ENCODE data around the gene FOXO6.
A peak's percentile ranks its signal among the peaks of the same experiment; 100 is the strongest.

The FOXO6 gene

DNA sequence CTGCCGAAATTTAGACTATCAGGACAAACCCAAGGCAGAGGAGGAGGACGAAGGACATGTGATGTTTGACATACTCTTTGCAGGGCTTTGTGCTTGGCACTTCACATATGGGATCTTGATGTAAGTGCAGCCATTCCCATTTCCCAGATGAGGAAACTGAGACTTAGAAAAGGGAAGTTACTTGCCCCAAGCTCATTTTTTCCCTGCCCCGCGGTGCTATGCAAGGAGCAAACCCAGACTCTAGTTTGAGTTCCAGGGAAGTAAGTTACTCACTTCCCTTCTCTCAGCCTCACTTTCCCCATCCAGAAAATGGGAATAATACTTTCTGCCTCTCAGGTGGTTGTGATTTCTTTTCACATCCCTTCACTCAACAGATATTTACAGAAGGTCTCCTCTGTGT, 4.5 kb upstream of the FOXO6 start:
- Histone ChIP-seq H3K9ac (ENCODE audit: low read length) (no peak overlapping the region), H3K36me3 (ENCODE audit: insufficient read depth, low read length) (no peaks in the 10 kb centered on the region), H3K4me1 (ENCODE audit: insufficient read depth, low read length) (peaks cover 33% of the 10 kb centered on the region), H3K27ac (ENCODE audit: low read depth, low read length) (no peak overlapping the region), H3K9me3 (ENCODE audit: low read length) (no peaks in the 10 kb centered on the region), H3K4me3 (ENCODE audit: low read depth in 1 of 2, low read length in 2 of 2) (no peak overlapping the region), H3K27me3 (ENCODE audit: control insufficient read depth in 1 of 2, insufficient read depth in 2 of 2, low read length in 2 of 2) (no peaks in the 10 kb centered on the region)

DNA sequence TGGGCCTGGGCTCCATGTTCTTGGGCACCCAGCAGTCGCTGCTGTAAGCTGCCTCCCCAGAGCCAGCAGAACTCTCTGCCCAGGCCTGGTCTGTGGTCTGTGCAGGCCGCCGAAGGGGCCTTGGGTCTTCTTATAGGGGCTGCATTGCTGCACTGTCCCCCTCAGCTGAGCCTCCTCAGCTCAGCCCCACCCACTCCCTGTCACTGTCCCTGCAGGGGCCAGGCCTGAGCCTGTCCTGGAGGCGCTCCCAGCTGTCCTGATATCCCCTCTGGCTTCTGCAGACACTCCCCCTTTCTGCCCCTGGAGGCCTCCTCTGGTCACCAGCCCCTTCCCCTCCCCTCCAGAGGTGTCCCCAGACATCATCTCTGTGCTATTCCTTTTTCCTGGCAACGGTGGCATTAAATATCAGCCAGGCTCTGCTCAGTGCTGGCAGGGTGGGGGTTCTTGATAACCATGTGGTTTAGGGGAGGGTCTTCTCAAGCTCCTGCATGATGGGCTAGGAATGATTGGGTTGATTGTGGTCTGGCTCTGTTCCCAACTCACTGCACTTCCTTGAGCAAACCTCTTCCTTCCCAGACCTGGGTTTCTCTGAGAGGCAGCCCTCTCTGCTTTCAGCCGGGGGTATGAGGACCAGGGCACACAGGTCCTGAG, 3.7 kb upstream of the FOXO6 start:
- Histone ChIP-seq H3K4me3 (ENCODE audit: low read depth in 1 of 2, low read length in 2 of 2) (no peak overlapping the region), H3K27ac (ENCODE audit: low read depth, low read length) (no peak overlapping the region), H3K36me3 (ENCODE audit: insufficient read depth, low read length) (no peaks in the 10 kb centered on the region), H3K9ac (ENCODE audit: low read length) (no peak overlapping the region), H3K4me1 (ENCODE audit: insufficient read depth, low read length) (peaks cover 39% of the 10 kb centered on the region), H3K9me3 (ENCODE audit: low read length) (no peaks in the 10 kb centered on the region), H3K27me3 (ENCODE audit: control insufficient read depth in 1 of 2, insufficient read depth in 2 of 2, low read length in 2 of 2) (peaks cover 0 to 4% of the 10 kb centered on the region in 2 donors)

DNA sequence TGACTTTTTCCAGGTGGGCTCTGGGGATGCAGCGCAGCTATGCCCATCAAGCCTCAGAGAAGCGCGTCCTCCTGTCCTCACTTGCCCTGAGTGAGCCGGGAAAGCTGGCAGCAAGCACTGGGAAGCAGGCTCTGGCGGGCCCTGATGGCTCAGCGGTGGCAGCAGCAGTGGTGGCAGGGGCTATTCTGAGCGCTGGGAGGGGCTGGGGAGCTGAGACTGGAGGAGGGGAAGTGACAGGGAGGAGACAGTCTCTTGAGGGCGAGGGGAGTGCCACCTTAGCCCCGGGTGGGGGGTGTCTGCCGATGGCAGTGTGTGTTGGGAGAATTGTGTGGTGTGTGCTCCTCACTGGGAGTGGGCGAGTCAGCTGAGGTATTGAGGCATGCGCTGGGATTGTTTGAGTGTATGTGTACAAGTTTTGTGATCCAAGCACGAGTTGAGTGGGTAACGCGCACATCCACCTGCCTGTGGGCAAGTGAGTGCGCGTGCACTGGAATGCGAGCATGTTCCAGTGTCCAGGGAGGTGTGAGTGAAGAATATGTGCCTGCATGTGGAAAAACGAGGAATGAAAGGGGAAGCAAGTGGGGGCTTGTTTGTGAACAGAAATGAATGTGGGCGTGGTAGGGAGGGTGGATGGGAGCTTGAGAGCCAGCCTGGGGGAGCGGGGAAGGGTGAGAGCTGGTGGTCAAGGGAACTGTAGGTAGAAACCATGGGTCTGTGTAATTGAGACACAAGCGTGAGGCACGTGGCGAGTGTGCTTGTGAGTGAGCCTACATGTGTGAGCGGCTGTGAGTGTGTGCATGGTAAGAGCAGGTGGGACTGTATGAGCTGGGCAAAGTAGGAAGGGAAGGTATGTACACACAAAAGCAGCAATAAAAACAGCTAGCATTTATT, 2.9 kb upstream of the FOXO6 start:
- no peak overlapping the region for H3K27ac ChIP-seq (ENCODE audit: low read depth, low read length)
- no peak overlapping the region for H3K9ac ChIP-seq (ENCODE audit: low read length)
- H3K9me3 ChIP-seq (ENCODE audit: low read length): no peaks in the 10 kb centered on the region
- peaks cover 47% of the 10 kb centered on the region for H3K4me1 ChIP-seq (ENCODE audit: insufficient read depth, low read length)
- no peak overlapping the region for H3K4me3 ChIP-seq (ENCODE audit: low read depth in 1 of 2, low read length in 2 of 2)
- peaks cover 0 to 5% of the 10 kb centered on the region in 2 donors for H3K27me3 ChIP-seq (ENCODE audit: control insufficient read depth in 1 of 2, insufficient read depth in 2 of 2, low read length in 2 of 2)
- H3K36me3 ChIP-seq (ENCODE audit: insufficient read depth, low read length): no peaks in the 10 kb centered on the region

DNA sequence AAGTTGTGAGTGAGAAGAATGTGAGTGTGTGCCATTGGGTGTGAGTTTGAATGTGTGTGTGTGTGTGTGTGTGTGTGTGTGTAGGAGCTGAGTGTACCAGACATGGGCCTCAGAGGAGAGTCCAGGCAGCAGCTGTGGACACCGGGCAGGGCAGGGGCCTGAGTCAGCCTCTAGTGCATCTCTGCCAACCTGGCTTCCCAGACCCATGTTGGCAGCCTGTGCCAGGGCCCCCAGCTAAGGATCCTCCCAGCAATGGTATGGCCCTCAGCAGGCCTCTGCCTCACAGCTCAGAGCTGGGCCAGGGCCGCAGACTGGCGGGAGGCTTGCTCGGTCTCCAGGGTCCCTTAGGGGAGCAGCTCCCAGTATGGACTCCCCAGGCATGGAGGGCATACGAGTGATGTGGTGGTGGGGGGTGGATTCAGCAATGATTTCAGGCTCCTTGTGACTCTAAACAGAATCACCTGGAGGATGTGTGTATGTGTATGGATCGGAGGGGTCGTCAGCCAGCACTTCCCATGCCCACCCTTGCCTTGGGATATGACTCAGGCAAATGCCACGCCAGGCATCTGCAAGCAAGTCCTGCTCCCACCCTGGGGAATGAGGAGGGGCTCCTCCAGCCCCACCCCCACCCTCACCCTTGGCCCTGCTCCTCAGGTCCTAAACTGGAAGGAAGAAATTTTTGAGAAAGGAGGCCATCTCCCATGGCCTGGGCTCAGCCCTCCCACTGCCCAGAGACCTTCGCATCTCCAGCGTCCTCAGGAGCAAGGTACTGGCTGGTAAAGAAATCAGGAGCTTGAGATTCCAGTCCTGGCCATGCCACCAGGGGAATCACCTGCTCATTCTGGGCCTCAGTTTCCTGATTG, 1.8 kb upstream of the FOXO6 start:
- peak overlapping the region; percentile 36 for H3K27ac ChIP-seq (ENCODE audit: low read depth, low read length)
- no peaks in the 10 kb centered on the region for H3K36me3 ChIP-seq (ENCODE audit: insufficient read depth, low read length)
- no peak overlapping the region for H3K9ac ChIP-seq (ENCODE audit: low read length)
- no peaks in the 10 kb centered on the region for H3K9me3 ChIP-seq (ENCODE audit: low read length)
- no peak overlapping the region for H3K4me3 ChIP-seq (ENCODE audit: low read depth in 1 of 2, low read length in 2 of 2)
- H3K4me1 ChIP-seq (ENCODE audit: insufficient read depth, low read length): peaks cover 51% of the 10 kb centered on the region
- H3K27me3 ChIP-seq (ENCODE audit: control insufficient read depth in 1 of 2, insufficient read depth in 2 of 2, low read length in 2 of 2): peaks cover 0 to 5% of the 10 kb centered on the region in 2 donors

DNA sequence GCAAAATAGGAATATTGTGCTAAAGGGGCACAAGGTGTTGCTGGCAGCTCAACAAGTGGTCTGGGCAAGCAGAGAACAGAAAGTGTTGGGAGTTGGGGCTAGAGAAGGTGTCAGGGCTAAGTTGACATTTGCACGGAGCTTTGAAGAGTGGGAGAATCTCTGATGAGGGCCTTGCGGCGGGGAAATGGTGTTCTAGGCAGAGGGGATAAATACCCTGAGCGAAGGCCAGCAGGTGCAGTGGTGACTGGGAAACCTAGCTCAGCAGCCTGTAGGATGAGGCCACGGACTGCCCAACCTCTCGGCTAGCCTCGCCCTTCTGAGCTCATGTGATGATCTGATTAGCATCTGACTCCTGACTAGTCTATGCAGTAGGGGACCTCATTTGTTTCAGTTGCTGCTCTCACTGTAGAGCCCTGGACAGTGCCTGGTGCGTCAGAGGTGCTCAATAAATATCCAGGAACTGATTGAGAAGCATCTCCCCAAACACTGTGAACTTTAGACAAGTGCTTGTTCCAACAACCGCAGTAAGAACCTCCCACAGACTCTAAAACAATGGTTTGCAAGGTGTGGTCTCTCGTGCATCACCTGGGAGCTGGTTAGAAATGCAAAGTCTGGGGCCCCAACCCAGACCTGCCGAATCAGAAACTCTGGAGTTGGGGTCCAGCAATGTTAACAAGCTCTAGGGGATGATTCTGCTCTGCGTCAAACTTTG, 1.0 kb upstream of the FOXO6 start:
- Histone ChIP-seq H3K36me3 (ENCODE audit: insufficient read depth, low read length) (no peaks in the 10 kb centered on the region), H3K27me3 (ENCODE audit: control insufficient read depth in 1 of 2, insufficient read depth in 2 of 2, low read length in 2 of 2) (peaks cover 0 to 5% of the 10 kb centered on the region in 2 donors), H3K9me3 (ENCODE audit: low read length) (no peaks in the 10 kb centered on the region), H3K4me1 (ENCODE audit: insufficient read depth, low read length) (peaks cover 56% of the 10 kb centered on the region), H3K27ac (ENCODE audit: low read depth, low read length) (peak overlapping the region; percentile 36), H3K9ac (ENCODE audit: low read length) (no peak overlapping the region), H3K4me3 (ENCODE audit: low read depth in 1 of 2, low read length in 2 of 2) (peak overlapping the region in 1 of 2 donors; percentile 26)

DNA sequence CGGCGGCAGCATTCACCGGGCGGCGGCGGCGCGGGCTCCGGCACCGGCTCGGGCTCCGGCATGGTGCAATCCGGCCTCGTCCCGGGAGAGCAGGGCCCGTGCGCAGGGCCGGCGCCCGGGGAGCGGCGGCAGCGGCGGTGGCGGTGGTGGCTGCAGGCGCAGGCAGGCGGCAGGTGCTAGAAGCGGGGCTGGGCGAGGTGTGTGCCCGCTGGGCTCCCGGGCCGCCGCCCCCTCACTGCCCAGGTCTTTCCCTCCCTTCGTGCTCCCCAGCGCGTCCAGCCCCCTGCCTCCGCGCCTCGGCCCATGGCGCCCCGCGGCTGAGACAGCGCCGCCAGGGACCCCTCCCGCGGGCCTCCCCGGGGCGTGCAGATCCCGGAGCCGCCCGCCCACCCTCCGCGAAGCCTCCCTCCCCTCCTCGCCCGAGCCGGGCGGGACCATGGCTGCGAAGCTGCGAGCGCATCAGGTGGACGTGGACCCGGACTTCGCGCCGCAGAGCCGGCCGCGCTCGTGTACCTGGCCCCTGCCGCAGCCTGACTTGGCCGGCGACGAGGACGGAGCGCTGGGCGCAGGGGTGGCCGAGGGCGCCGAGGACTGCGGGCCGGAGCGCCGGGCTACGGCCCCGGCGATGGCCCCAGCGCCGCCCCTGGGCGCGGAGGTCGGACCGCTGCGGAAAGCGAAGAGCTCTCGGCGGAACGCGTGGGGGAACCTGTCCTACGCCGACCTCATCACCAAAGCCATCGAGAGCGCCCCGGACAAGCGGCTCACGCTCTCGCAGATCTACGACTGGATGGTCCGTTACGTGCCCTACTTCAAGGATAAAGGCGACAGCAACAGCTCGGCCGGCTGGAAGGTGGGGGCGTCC, 492 bp downstream of the FOXO6 start:
- Histone ChIP-seq H3K27ac (ENCODE audit: low read depth, low read length) (peak overlapping the region; percentile 8), H3K4me1 (ENCODE audit: insufficient read depth, low read length) (peaks cover 65% of the 10 kb centered on the region), H3K4me3 (ENCODE audit: low read depth in 1 of 2, low read length in 2 of 2) (peak overlapping the region; percentile 47 to 59), H3K27me3 (ENCODE audit: control insufficient read depth in 1 of 2, insufficient read depth in 2 of 2, low read length in 2 of 2) (peaks cover 0 to 5% of the 10 kb centered on the region in 2 donors), H3K9ac (ENCODE audit: low read length) (no peak overlapping the region), H3K36me3 (ENCODE audit: insufficient read depth, low read length) (no peaks in the 10 kb centered on the region), H3K9me3 (ENCODE audit: low read length) (no peaks in the 10 kb centered on the region)

DNA sequence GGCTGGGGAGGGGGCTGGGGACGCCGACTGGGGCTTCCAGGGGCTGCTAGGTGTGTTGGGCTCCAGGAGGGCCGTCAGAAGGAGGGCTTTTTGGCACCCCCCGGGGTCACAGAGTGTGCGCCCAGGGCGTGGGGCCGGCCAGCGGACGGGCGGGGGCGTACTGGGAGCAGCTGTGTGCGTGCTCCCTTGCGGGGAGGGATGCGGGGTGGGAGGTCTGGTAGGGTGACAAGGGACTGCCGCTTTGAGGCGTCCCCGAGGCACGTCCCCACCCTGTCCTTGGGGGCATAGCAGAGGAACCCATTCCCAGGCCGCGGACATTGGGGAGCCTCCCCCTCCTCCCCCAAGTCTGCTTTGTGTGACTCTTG, 1.1 kb downstream of the FOXO6 start:
- peak overlapping the region; percentile 47 to 59 for H3K4me3 ChIP-seq (ENCODE audit: low read depth in 1 of 2, low read length in 2 of 2)
- peaks cover 0 to 5% of the 10 kb centered on the region in 2 donors for H3K27me3 ChIP-seq (ENCODE audit: control insufficient read depth in 1 of 2, insufficient read depth in 2 of 2, low read length in 2 of 2)
- no peaks in the 10 kb centered on the region for H3K36me3 ChIP-seq (ENCODE audit: insufficient read depth, low read length)
- no peak overlapping the region for H3K9ac ChIP-seq (ENCODE audit: low read length)
- peak overlapping the region; percentile 8 for H3K27ac ChIP-seq (ENCODE audit: low read depth, low read length)
- H3K4me1 ChIP-seq (ENCODE audit: insufficient read depth, low read length): peaks cover 65% of the 10 kb centered on the region
- H3K9me3 ChIP-seq (ENCODE audit: low read length): no peaks in the 10 kb centered on the region

DNA sequence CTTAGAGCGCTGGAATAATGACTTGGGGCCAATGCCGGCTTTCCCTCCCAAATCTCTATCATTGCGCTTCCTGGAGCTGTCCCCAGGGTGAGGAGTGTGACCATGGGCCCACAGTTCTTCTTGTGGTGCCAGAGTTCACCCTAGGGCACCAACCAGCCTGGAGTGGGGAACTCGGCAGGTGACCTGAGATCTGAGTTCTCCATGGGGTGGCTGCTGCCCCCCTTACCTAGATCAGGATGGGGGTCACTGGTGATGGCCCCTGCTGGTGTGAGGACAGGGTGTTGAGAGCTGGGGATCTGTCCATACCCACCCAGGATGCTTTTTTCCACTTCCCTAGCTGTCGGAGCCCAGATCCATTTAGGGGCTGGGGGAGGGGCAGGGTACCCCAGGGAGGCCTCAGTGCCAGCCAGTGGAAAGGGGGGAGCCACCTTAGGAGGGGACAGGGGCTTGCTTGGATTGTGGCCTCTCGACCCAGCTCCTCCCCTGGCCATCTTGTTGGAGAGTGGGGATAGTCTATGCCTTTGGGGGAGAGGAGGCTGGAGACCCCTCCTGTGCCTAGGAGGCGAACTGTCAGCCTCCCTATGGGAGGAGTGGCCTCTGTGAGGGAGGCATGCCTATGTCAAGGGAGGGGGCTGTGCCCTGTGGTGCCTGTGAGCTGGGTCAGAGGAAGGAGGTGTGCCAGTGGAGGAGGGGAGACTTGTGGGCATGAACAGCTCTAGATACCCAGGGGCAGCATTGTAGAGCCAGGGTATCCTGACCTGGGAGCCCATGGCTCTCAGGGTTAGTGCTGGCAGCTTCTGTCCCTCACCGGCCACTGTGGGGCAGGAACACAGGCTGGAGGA, 1.7 kb downstream of the FOXO6 start:
- H3K36me3 ChIP-seq (ENCODE audit: insufficient read depth, low read length): no peaks in the 10 kb centered on the region
- no peaks in the 10 kb centered on the region for H3K9me3 ChIP-seq (ENCODE audit: low read length)
- peaks cover 0 to 5% of the 10 kb centered on the region in 2 donors for H3K27me3 ChIP-seq (ENCODE audit: control insufficient read depth in 1 of 2, insufficient read depth in 2 of 2, low read length in 2 of 2)
- H3K4me3 ChIP-seq (ENCODE audit: low read depth in 1 of 2, low read length in 2 of 2): peak overlapping the region in 1 of 2 donors; percentile 47
- H3K4me1 ChIP-seq (ENCODE audit: insufficient read depth, low read length): peaks cover 60% of the 10 kb centered on the region
- H3K27ac ChIP-seq (ENCODE audit: low read depth, low read length): no peak overlapping the region
- no peak overlapping the region for H3K9ac ChIP-seq (ENCODE audit: low read length)

DNA sequence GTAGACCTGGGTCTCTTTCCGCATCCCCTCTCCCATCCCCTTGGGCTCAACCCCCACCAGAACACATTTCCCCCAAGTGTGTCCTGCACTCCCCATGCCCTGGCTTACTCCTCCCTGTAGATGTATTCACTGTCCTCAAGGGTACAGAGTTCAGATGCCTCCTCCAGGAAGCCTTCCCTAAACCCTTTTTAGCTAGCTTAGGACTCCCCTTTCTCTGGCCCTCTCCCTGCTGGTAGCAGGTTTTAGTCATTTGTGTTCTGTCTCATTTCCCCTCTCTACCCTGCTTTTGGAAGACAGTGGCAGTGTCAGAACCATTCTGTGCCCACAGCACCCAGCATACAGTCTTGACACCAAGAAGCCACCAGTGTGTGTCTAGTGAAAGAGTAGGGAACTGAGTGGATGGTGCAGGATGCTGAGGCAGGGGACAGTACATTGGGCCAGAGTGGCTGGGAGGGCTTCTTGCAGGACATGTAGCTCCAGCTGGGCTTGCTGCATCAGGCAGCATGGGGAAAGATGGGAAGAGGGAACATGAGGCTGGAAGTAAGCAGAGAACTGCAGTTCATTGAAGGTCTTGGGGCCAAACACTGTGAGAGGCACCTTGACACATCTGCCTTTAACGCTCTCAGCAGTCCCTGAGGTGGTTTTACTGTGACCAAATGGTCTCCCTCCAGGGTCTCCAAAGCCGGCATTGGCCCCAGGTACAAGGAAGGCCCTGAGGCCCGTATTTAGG, 2.5 kb downstream of the FOXO6 start:
- Histone ChIP-seq H3K9ac (ENCODE audit: low read length) (peak overlapping the region; percentile 4), H3K4me3 (ENCODE audit: low read depth in 1 of 2, low read length in 2 of 2) (no peak overlapping the region)

More for the DNA sequence above, 2.5 kb downstream of the FOXO6 start:
- Histone ChIP-seq H3K9me3 (ENCODE audit: low read length) (no peaks in the 10 kb centered on the region), H3K27ac (ENCODE audit: low read depth, low read length) (no peak overlapping the region), H3K36me3 (ENCODE audit: insufficient read depth, low read length) (no peaks in the 10 kb centered on the region), H3K27me3 (ENCODE audit: control insufficient read depth in 1 of 2, insufficient read depth in 2 of 2, low read length in 2 of 2) (peaks cover 0 to 5% of the 10 kb centered on the region in 2 donors), H3K4me1 (ENCODE audit: insufficient read depth, low read length) (peaks cover 52% of the 10 kb centered on the region)

Measured in muscle layer of colon (tissue), 2 donors.